ENCODE data around the gene MYH14. TPM values are rescaled to one million over a fixed set of nuclear protein-coding genes. Genes with fewer than 3 reads are reported as not detected.

The MYH14 gene
- total RNA-seq, 6 experiments from 2014 or later: 0.09 TPM; not detected in 5

- H3K4me1 Mint-ChIP-seq (ENCODE audit: low read depth): no peaks in the 10 kb centered on the region
- no peaks in the 10 kb centered on the region for H3K36me3 Mint-ChIP-seq (ENCODE audit: low read depth)
- peak; percentile 42 for DNase-seq
- TF ChIP-seq CTCF (IDR thresholded peaks at IDR 0.05): peak; percentile 90
- H3K27me3 Mint-ChIP-seq (ENCODE audit: insufficient read depth): peaks cover 10% of the 10 kb centered on the region
- no peak overlapping the region; the same call in 1 of the 2 replicates for H3K27ac Mint-ChIP-seq
- peak overlapping the region; percentile 81 for H3K4me3 Mint-ChIP-seq
- 0 out of 2 replicates have a peak, but pooled peaks cover 4% of the 10 kb centered on the region for H3K9me3 Mint-ChIP-seq
Measured at GRCh38 chr19:50357178-50358100, 154.0 kb downstream of the MYH14 start.

GRCh38 chr19:50358483-50359327, 155.3 kb downstream of the MYH14 start:
- Mint-ChIP-seq H3K9me3 (0 out of 2 replicates have a peak, but pooled peaks cover 4% of the 10 kb centered on the region), H3K27ac (no peak overlapping the region), H3K4me1 (ENCODE audit: low read depth) (no peaks in the 10 kb centered on the region), H3K27me3 (ENCODE audit: insufficient read depth) (peaks cover 10% of the 10 kb centered on the region), H3K36me3 (ENCODE audit: low read depth) (no peaks in the 10 kb centered on the region), H3K4me3 (no peak overlapping the region)
- no peak for DNase-seq
- TF ChIP-seq CTCF (IDR thresholded peaks at IDR 0.05): no peak

GRCh38 chr19:50359328-50359818, 156.0 kb downstream of the MYH14 start:
- Mint-ChIP-seq H3K27ac (no peak overlapping the region), H3K36me3 (ENCODE audit: low read depth) (no peaks in the 10 kb centered on the region), H3K27me3 (ENCODE audit: insufficient read depth) (peaks cover 10% of the 10 kb centered on the region), H3K4me1 (ENCODE audit: low read depth) (no peaks in the 10 kb centered on the region), H3K9me3 (0 out of 2 replicates have a peak, but pooled peaks cover 4% of the 10 kb centered on the region), H3K4me3 (no peak overlapping the region)
- TF ChIP-seq CTCF (IDR thresholded peaks at IDR 0.05): no peak
- no peak for DNase-seq

Other genes starting within 250 kb of the MYH14 start
- not detected for gene SIGLEC11, start 242.4 kb upstream of the MYH14 start, total RNA-seq (2021; fragmentation: NEBNext Ultra II Directional; extraction: Animal tissue kit (Norgen Biotek cat#: 25700))
- gene VRK3, start 178.2 kb upstream of the MYH14 start, total RNA-seq (2021; fragmentation: NEBNext Ultra II Directional; extraction: Animal tissue kit (Norgen Biotek cat#: 25700)): 10 to 100 TPM; 30.2 to 33.9 (median 32.7) TPM
- 1 to 10 TPM; 5.4 to 7.4 (median 6.6) TPM for gene ZNF473, start 177.6 kb upstream of the MYH14 start, total RNA-seq (2021; fragmentation: NEBNext Ultra II Directional; extraction: Animal tissue kit (Norgen Biotek cat#: 25700))
- gene IZUMO2, start 40.3 kb upstream of the MYH14 start, total RNA-seq (2021; fragmentation: NEBNext Ultra II Directional; extraction: Animal tissue kit (Norgen Biotek cat#: 25700)): not detected
- gene KCNC3, start 125.8 kb downstream of the MYH14 start, total RNA-seq (2021; fragmentation: NEBNext Ultra II Directional; extraction: Animal tissue kit (Norgen Biotek cat#: 25700)): not detected
- under 1 TPM in 4 of 6 experiments, not detected in 2; 0.12 to 0.66 (median 0.41) TPM for gene NAPSA, start 162.0 kb downstream of the MYH14 start, total RNA-seq (2021; fragmentation: NEBNext Ultra II Directional; extraction: Animal tissue kit (Norgen Biotek cat#: 25700))
- 10 to 100 TPM; 66.6 to 76.0 (median 70.1) TPM for gene NR1H2, start 172.8 kb downstream of the MYH14 start, total RNA-seq (2021; fragmentation: NEBNext Ultra II Directional; extraction: Animal tissue kit (Norgen Biotek cat#: 25700))
- 10 to 100 TPM; 21.7 to 37.8 (median 33.7) TPM for gene POLD1, start 180.7 kb downstream of the MYH14 start, total RNA-seq (2021; fragmentation: NEBNext Ultra II Directional; extraction: Animal tissue kit (Norgen Biotek cat#: 25700))
- not detected for gene SPIB, start 215.3 kb downstream of the MYH14 start, total RNA-seq (2021; fragmentation: NEBNext Ultra II Directional; extraction: Animal tissue kit (Norgen Biotek cat#: 25700))
- gene MYBPC2, start 229.3 kb downstream of the MYH14 start, total RNA-seq (2021; fragmentation: NEBNext Ultra II Directional; extraction: Animal tissue kit (Norgen Biotek cat#: 25700)): not detected

Data from HFFc6 (cell line).